Fibroblast of lung (primary cell): ENCODE measurements around the gene ARSJ. TPM values are rescaled to one million over a fixed set of nuclear protein-coding genes. Genes with fewer than 3 reads are reported as not detected.

Source experiments
- DNase-seq, 2 donors: peaks; one replicate each; pipeline versions ENCODE4 v3.0.0 to v3.0.0-alpha.2; 2010; ENCODE audit warnings: low read depth in 2 of 2
- H2AFZ ChIP-seq: 2 replicates; pipeline ENCODE4 v1.5.1; 2012; ENCODE audit warnings: low read length, control low read depth, inconsistent platforms
- H3K27ac ChIP-seq: 2 replicates; pipeline ENCODE4 v1.5.1; 2011; ENCODE audit warnings: low read length, control low read depth; ENCODE audit not compliant: insufficient read depth
- H3K27me3 ChIP-seq: 2 replicates; pipeline ENCODE4 v1.5.1; 2011; ENCODE audit warnings: mild to moderate bottlenecking, low read length; ENCODE audit not compliant: control insufficient read depth, insufficient read depth
- H3K36me3 ChIP-seq: 2 replicates; pipeline ENCODE4 v1.5.1; 2011; ENCODE audit warnings: low read length; ENCODE audit not compliant: control insufficient read depth, insufficient read depth
- H3K4me1 ChIP-seq: 2 replicates; pipeline ENCODE4 v1.5.1; 2011; ENCODE audit warnings: low read length; ENCODE audit not compliant: control insufficient read depth, insufficient read depth; ENCODE audit errors: extremely low read depth
- H3K4me2 ChIP-seq: 2 replicates; pipeline ENCODE4 v1.5.1; 2011; ENCODE audit warnings: low read length, control low read depth; ENCODE audit not compliant: insufficient read depth; ENCODE audit errors: extremely low read depth
- H3K4me3 ChIP-seq, 4 experiments: fragments of 200-600 bp in 1 of 4; sonication (generic) in 1 of 4; replicated peaks in 1 of 4; 2 replicates each; pipeline ENCODE4 v1.5.1; 2011 to 2016; ENCODE audit warnings: low read length in 4 of 4, low read depth in 3 of 4, mild to moderate bottlenecking in 3 of 4, control low read depth in 2 of 4, inconsistent platforms in 1 of 4, mixed read lengths in 1 of 4; ENCODE audit not compliant: insufficient read depth in 1 of 4; ENCODE audit errors: control extremely low read depth in 1 of 4
- H3K79me2 ChIP-seq: 2 replicates; pipeline ENCODE4 v1.5.1; 2012; ENCODE audit warnings: mild to moderate bottlenecking, low read length, inconsistent platforms; ENCODE audit not compliant: control insufficient read depth, insufficient read depth
- H3K9ac ChIP-seq: 2 replicates; pipeline ENCODE4 v1.5.1; 2011; ENCODE audit warnings: mild to moderate bottlenecking, low read length, control low read depth; ENCODE audit not compliant: insufficient read depth
- H3K9me3 ChIP-seq: 2 replicates; pipeline ENCODE4 v1.5.1; 2012; ENCODE audit warnings: low read depth, low read length; ENCODE audit not compliant: control insufficient read depth, insufficient read depth
- H4K20me1 ChIP-seq: 2 replicates; pipeline ENCODE4 v1.5.1; 2011; ENCODE audit warnings: low read length; ENCODE audit not compliant: control insufficient read depth, insufficient read depth; ENCODE audit errors: extremely low read depth
- CTCF ChIP-seq, 2 donors: IDR thresholded peaks in 1 of 2; conservative IDR thresholded peaks in 1 of 2; 1 replicate in 1 of 2; 2 replicates in 1 of 2; pipeline ENCODE4 v1.5.1; 2011 to 2012; ENCODE audit warnings: low read length in 2 of 2, control low read depth in 1 of 2, inconsistent platforms in 1 of 2, low read depth in 1 of 2, mild to moderate bottlenecking in 1 of 2
- EZH2 ChIP-seq: IDR thresholded peaks from 2 replicates; pipeline ENCODE4 v1.5.1; 2012; ENCODE audit warnings: low read length, control low read depth, mild to moderate bottlenecking; ENCODE audit errors: missing control alignments
- polyA plus RNA-seq, 2 donors: library from polyadenylated mRNA; depleted of rRNA in 1 of 2; stranded (reverse) in 1 of 2; unstranded in 1 of 2; fragments of >200 nt; gene quantifications; 2 replicates each; pipeline ENCODE4 v1.2.1, GENCODE V29; 2011 to 2012; ENCODE audit warnings: missing spikeins in 1 of 2
- total RNA-seq: library from RNA; depleted of rRNA; stranded (reverse); fragments of >200 nt; gene quantifications from 2 replicates; pipeline ENCODE4 v1.2.1, GENCODE V29; 2014

Gene ARSJ
- total and polyA plus RNA-seq, 2 donors (not counting 1 experiment from before 2014, with no cell fraction given), result 51.1 to 56.6 TPM

DNA sequence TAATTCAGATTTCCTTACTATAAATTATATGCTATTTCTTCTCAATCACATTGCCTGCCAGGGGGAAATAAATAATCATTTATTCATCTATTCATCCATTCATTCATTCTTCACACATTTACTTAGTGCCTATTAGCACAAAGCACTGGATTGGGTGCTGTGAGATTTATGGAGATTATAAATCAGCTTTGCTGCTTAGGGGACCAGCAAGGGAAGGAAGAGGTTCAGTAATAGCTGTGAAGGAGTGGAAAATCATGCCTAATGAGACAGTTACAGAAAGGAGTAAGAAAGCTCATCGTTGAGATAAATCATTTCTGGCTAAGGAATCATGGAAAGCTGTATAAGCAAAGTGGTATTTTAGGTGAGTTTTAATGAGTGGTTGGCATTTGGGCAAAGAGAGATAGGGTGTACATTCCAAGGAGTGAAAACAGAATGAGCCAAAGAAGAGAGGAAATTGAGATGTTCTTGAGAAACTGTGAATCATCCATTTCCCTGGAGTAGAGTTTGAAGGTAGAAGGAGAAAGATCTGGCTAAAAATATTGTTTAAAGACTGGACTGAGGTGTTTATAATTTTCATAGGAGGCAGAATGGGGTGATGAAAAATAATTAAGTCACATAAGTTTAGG, 9.6 kb downstream of the ARSJ start:
- Histone ChIP-seq H3K79me2 (peaks cover 95% of the 10 kb centered on the region), H3K27me3 (no peaks in the 10 kb centered on the region), H3K4me1 (peaks cover 14% of the 10 kb centered on the region), H3K4me3 (no peak overlapping the region), H3K9me3 (no peaks in the 10 kb centered on the region), H3K27ac (peak overlapping the region; percentile 28), H4K20me1 (no peaks in the 10 kb centered on the region), H2AFZ (no peak overlapping the region), H3K36me3 (peaks cover 9% of the 10 kb centered on the region), H3K4me2 (peak overlapping the region; percentile 13), H3K9ac (no peak overlapping the region)
- TF ChIP-seq CTCF (conservative IDR thresholded peaks at IDR 0.05 in 1 of 2, IDR thresholded peaks at IDR 0.05 in 1 of 2; ENCODE audit: low read depth in 1 of 2, low read length in 2 of 2) (no peak), EZH2 (no peak)
- peak in 1 of 2 donors; percentile 54 for DNase-seq

- Histone ChIP-seq H3K79me2 (peaks cover 95% of the 10 kb centered on the region), H2AFZ (no peak overlapping the region), H3K27me3 (no peaks in the 10 kb centered on the region), H4K20me1 (no peaks in the 10 kb centered on the region), H3K4me2 (no peak overlapping the region), H3K36me3 (peaks cover 7% of the 10 kb centered on the region), H3K9me3 (no peaks in the 10 kb centered on the region), H3K4me3 (no peak overlapping the region), H3K9ac (no peak overlapping the region), H3K27ac (no peak overlapping the region), H3K4me1 (peaks cover 14% of the 10 kb centered on the region)
- peak; percentile 32 to 53 for DNase-seq
- TF ChIP-seq CTCF (conservative IDR thresholded peaks at IDR 0.05 in 1 of 2, IDR thresholded peaks at IDR 0.05 in 1 of 2; ENCODE audit: low read depth in 1 of 2, low read length in 2 of 2) (no peak), EZH2 (no peak)
These were observed 11.0 kb downstream of the ARSJ start for GRCh38 chr4:113968473-113968872.

DNA sequence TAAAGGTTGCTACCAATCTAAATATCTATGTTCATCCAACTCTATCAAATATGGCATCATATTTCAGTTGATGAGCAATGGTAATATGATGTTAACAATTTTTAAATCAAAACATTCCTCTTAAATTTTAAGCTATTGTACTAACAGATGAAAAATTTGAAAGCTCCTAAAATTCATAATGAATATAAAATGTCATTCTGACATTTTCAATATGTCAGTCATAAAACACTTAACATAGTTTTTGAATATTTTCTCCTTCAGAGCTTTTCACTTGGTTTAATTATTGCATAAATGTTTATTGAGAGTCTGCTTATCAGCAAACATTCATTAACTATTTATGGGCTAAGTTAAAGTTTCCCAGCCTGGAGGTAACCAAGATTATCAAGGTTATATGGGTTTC, 11.8 kb downstream of the ARSJ start:
- Histone ChIP-seq H3K4me1 (peaks cover 14% of the 10 kb centered on the region), H3K36me3 (peaks cover 7% of the 10 kb centered on the region), H3K27me3 (no peaks in the 10 kb centered on the region), H3K9ac (no peak overlapping the region), H2AFZ (no peak overlapping the region), H3K4me2 (peak overlapping the region; percentile 40), H3K79me2 (peaks cover 95% of the 10 kb centered on the region), H4K20me1 (no peaks in the 10 kb centered on the region), H3K4me3 (no peak overlapping the region), H3K27ac (no peak overlapping the region), H3K9me3 (no peaks in the 10 kb centered on the region)
- no peak for DNase-seq
- no peak for TF ChIP-seq EZH2
- no peak for TF ChIP-seq CTCF (conservative IDR thresholded peaks at IDR 0.05 in 1 of 2, IDR thresholded peaks at IDR 0.05 in 1 of 2; ENCODE audit: low read depth in 1 of 2, low read length in 2 of 2)
